ENCODE measurements around the gene CFD.

CFD gene

GRCh38 chr19:858868-859843 is at the start of gene CFD:
Gene CFD (plus strand): TSS chr19:859664. CDS start chr19:859690, 26 bp downstream.
- Histone ChIP-seq H3K9me3 (ENCODE audit: control insufficient read depth in 2 of 2, low read length in 2 of 2) (no peaks in the 10 kb centered on the region), H3K27me3 (ENCODE audit: control insufficient read depth in 1 of 2, insufficient read depth in 2 of 2, low read length in 2 of 2) (peaks cover 20 to 26% of the 10 kb centered on the region in 2 donors), H3K27ac (ENCODE audit: low read length) (no peak within 1 kb of the TSS), H3K4me3 (ENCODE audit: low read length in 2 of 2) (peak within 1 kb of the TSS in 1 of 2 donors; percentile 60), H3K4me1 (ENCODE audit: control insufficient read depth, insufficient read depth, low read length) (peaks cover 26% of the 10 kb centered on the region), H3K36me3 (ENCODE audit: control insufficient read depth in 2 of 2, insufficient read depth in 2 of 2, low read length in 2 of 2) (no peaks in the 10 kb centered on the region), H3K9ac (ENCODE audit: low read length in 2 of 2) (peak within 1 kb of the TSS in 1 of 2 donors; percentile 29)

GRCh38 chr19:810077-810855 is 49.2 kb upstream of the CFD start:
- Histone ChIP-seq H3K27me3 (ENCODE audit: control insufficient read depth in 1 of 2, insufficient read depth in 2 of 2, low read length in 2 of 2) (no peaks in the 10 kb centered on the region), H3K4me3 (ENCODE audit: low read length in 2 of 2) (no peak overlapping the region), H3K27ac (ENCODE audit: low read length) (no peak overlapping the region), H3K9ac (ENCODE audit: low read length in 2 of 2) (no peak overlapping the region), H3K36me3 (ENCODE audit: control insufficient read depth in 2 of 2, insufficient read depth in 2 of 2, low read length in 2 of 2) (peaks cover 26 to 41% of the 10 kb centered on the region in 2 donors), H3K4me1 (ENCODE audit: control insufficient read depth, insufficient read depth, low read length) (peaks cover 3% of the 10 kb centered on the region), H3K9me3 (ENCODE audit: control insufficient read depth in 2 of 2, low read length in 2 of 2) (no peaks in the 10 kb centered on the region)

GRCh38 chr19:810883-811489 is 48.5 kb upstream of the CFD start:
- Histone ChIP-seq H3K27me3 (ENCODE audit: control insufficient read depth in 1 of 2, insufficient read depth in 2 of 2, low read length in 2 of 2) (no peaks in the 10 kb centered on the region), H3K27ac (ENCODE audit: low read length) (no peak overlapping the region), H3K9ac (ENCODE audit: low read length in 2 of 2) (no peak overlapping the region), H3K4me3 (ENCODE audit: low read length in 2 of 2) (no peak overlapping the region), H3K4me1 (ENCODE audit: control insufficient read depth, insufficient read depth, low read length) (no peaks in the 10 kb centered on the region), H3K9me3 (ENCODE audit: control insufficient read depth in 2 of 2, low read length in 2 of 2) (no peaks in the 10 kb centered on the region), H3K36me3 (ENCODE audit: control insufficient read depth in 2 of 2, insufficient read depth in 2 of 2, low read length in 2 of 2) (peaks cover 20 to 38% of the 10 kb centered on the region in 2 donors)

GRCh38 chr19:811506-812048 is 47.9 kb upstream of the CFD start:
- H3K27ac ChIP-seq (ENCODE audit: low read length) = no peak overlapping the region
- H3K9ac ChIP-seq (ENCODE audit: low read length in 2 of 2) = no peak overlapping the region
- H3K4me1 ChIP-seq (ENCODE audit: control insufficient read depth, insufficient read depth, low read length) = no peaks in the 10 kb centered on the region
- H3K27me3 ChIP-seq (ENCODE audit: control insufficient read depth in 1 of 2, insufficient read depth in 2 of 2, low read length in 2 of 2) = no peaks in the 10 kb centered on the region
- no peak overlapping the region for H3K4me3 ChIP-seq (ENCODE audit: low read length in 2 of 2)
- H3K36me3 ChIP-seq (ENCODE audit: control insufficient read depth in 2 of 2, insufficient read depth in 2 of 2, low read length in 2 of 2) = peaks cover 17 to 34% of the 10 kb centered on the region in 2 donors
- no peaks in the 10 kb centered on the region for H3K9me3 ChIP-seq (ENCODE audit: control insufficient read depth in 2 of 2, low read length in 2 of 2)

- Histone ChIP-seq H3K4me3 (ENCODE audit: low read length in 2 of 2) (no peak overlapping the region), H3K9me3 (ENCODE audit: control insufficient read depth in 2 of 2, low read length in 2 of 2) (no peaks in the 10 kb centered on the region), H3K36me3 (ENCODE audit: control insufficient read depth in 2 of 2, insufficient read depth in 2 of 2, low read length in 2 of 2) (peaks cover 13 to 28% of the 10 kb centered on the region in 2 donors), H3K27me3 (ENCODE audit: control insufficient read depth in 1 of 2, insufficient read depth in 2 of 2, low read length in 2 of 2) (no peaks in the 10 kb centered on the region), H3K27ac (ENCODE audit: low read length) (no peak overlapping the region), H3K9ac (ENCODE audit: low read length in 2 of 2) (no peak overlapping the region), H3K4me1 (ENCODE audit: control insufficient read depth, insufficient read depth, low read length) (no peaks in the 10 kb centered on the region)
Measured at GRCh38 chr19:812049-812746, 47.3 kb upstream of the CFD start.

- Histone ChIP-seq H3K27ac (ENCODE audit: low read length) (no peak overlapping the region), H3K27me3 (ENCODE audit: control insufficient read depth in 1 of 2, insufficient read depth in 2 of 2, low read length in 2 of 2) (no peaks in the 10 kb centered on the region), H3K4me1 (ENCODE audit: control insufficient read depth, insufficient read depth, low read length) (no peaks in the 10 kb centered on the region), H3K9ac (ENCODE audit: low read length in 2 of 2) (no peak overlapping the region), H3K9me3 (ENCODE audit: control insufficient read depth in 2 of 2, low read length in 2 of 2) (no peaks in the 10 kb centered on the region), H3K36me3 (ENCODE audit: control insufficient read depth in 2 of 2, insufficient read depth in 2 of 2, low read length in 2 of 2) (peaks cover 8 to 22% of the 10 kb centered on the region in 2 donors), H3K4me3 (ENCODE audit: low read length in 2 of 2) (no peak overlapping the region)
Measured at GRCh38 chr19:812747-813218, 46.7 kb upstream of the CFD start.

- Histone ChIP-seq H3K9me3 (ENCODE audit: control insufficient read depth in 2 of 2, low read length in 2 of 2) (no peaks in the 10 kb centered on the region), H3K36me3 (ENCODE audit: control insufficient read depth in 2 of 2, insufficient read depth in 2 of 2, low read length in 2 of 2) (peaks cover 5 to 19% of the 10 kb centered on the region in 2 donors), H3K27me3 (ENCODE audit: control insufficient read depth in 1 of 2, insufficient read depth in 2 of 2, low read length in 2 of 2) (no peaks in the 10 kb centered on the region), H3K27ac (ENCODE audit: low read length) (no peak overlapping the region), H3K9ac (ENCODE audit: low read length in 2 of 2) (no peak overlapping the region), H3K4me3 (ENCODE audit: low read length in 2 of 2) (no peak overlapping the region), H3K4me1 (ENCODE audit: control insufficient read depth, insufficient read depth, low read length) (no peaks in the 10 kb centered on the region)
Measured at GRCh38 chr19:813219-814151, 46.0 kb upstream of the CFD start.

GRCh38 chr19:814152-815078 is 45.0 kb upstream of the CFD start:
- Histone ChIP-seq H3K27ac (ENCODE audit: low read length) (no peak overlapping the region), H3K9me3 (ENCODE audit: control insufficient read depth in 2 of 2, low read length in 2 of 2) (no peaks in the 10 kb centered on the region), H3K9ac (ENCODE audit: low read length in 2 of 2) (no peak overlapping the region), H3K36me3 (ENCODE audit: control insufficient read depth in 2 of 2, insufficient read depth in 2 of 2, low read length in 2 of 2) (peaks cover 5 to 13% of the 10 kb centered on the region in 2 donors), H3K27me3 (ENCODE audit: control insufficient read depth in 1 of 2, insufficient read depth in 2 of 2, low read length in 2 of 2) (no peaks in the 10 kb centered on the region), H3K4me1 (ENCODE audit: control insufficient read depth, insufficient read depth, low read length) (no peaks in the 10 kb centered on the region), H3K4me3 (ENCODE audit: low read length in 2 of 2) (no peak overlapping the region)
